IPS-15b (cell line): ENCODE data around the gene FOXD4L3.
"Not testable (repeated sequence)": the region's sequence is repeated elsewhere in the genome, so short reads cannot be mapped to it uniquely, and the experiment has no call there.

ENCODE experiments used
- H3K27me3 ChIP-seq: one replicate; pipeline ENCODE4 v1.6.1; 2013; ENCODE audit warnings: low read length; ENCODE audit not compliant: control insufficient read depth, insufficient read depth
- H3K36me3 ChIP-seq: one replicate; pipeline ENCODE4 v1.6.1; 2013; ENCODE audit warnings: low read length; ENCODE audit not compliant: control insufficient read depth, insufficient read depth
- H3K4me1 ChIP-seq: one replicate; pipeline ENCODE4 v1.6.1; 2013; ENCODE audit warnings: mild to moderate bottlenecking, low read length; ENCODE audit not compliant: control insufficient read depth, insufficient read depth
- H3K4me3 ChIP-seq: one replicate; pipeline ENCODE4 v1.5.1; 2013; ENCODE audit warnings: low read depth, low read length
- H3K9ac ChIP-seq: one replicate; pipeline ENCODE4 v1.6.1; 2013; ENCODE audit warnings: low read depth, mild to moderate bottlenecking, low read length
- H3K9me3 ChIP-seq: one replicate; pipeline ENCODE4 v1.6.1; 2013; ENCODE audit warnings: mild to moderate bottlenecking, low read length; ENCODE audit not compliant: control insufficient read depth, insufficient read depth

Gene FOXD4L3

GRCh38 chr9:68302567-68302966 is at the start of gene FOXD4L3:
TSS of gene FOXD4L3 (plus strand) at chr9:68302867. CDS start at chr9:68302952, 85 bp downstream.
- not testable (repeated sequence) for H3K36me3 ChIP-seq, H3K4me1 ChIP-seq, H3K4me3 ChIP-seq, H3K27me3 ChIP-seq, H3K9me3 ChIP-seq, H3K9ac ChIP-seq

GRCh38 chr9:68281041-68281440 is 21.6 kb upstream of the FOXD4L3 start:
- H3K36me3 ChIP-seq, H3K4me3 ChIP-seq, H3K4me1 ChIP-seq, H3K9ac ChIP-seq, H3K27me3 ChIP-seq, H3K9me3 ChIP-seq: not testable (repeated sequence)

GRCh38 chr9:68303771-68304170 is 1.1 kb downstream of the FOXD4L3 start:
- H3K9me3 ChIP-seq, H3K36me3 ChIP-seq, H3K27me3 ChIP-seq, H3K4me3 ChIP-seq, H3K4me1 ChIP-seq, H3K9ac ChIP-seq: not testable (repeated sequence)

GRCh38 chr9:68304212-68304611 is 1.5 kb downstream of the FOXD4L3 start:
- not testable (repeated sequence) for H3K9ac ChIP-seq, H3K4me1 ChIP-seq, H3K27me3 ChIP-seq, H3K36me3 ChIP-seq, H3K4me3 ChIP-seq, H3K9me3 ChIP-seq

- not testable (repeated sequence) for H3K27me3 ChIP-seq, H3K36me3 ChIP-seq, H3K4me3 ChIP-seq, H3K9me3 ChIP-seq, H3K9ac ChIP-seq, H3K4me1 ChIP-seq
Measured at GRCh38 chr9:68304777-68305176, 2.1 kb downstream of the FOXD4L3 start.

GRCh38 chr9:68305680-68306285 is 3.1 kb downstream of the FOXD4L3 start:
- H3K9me3 ChIP-seq, H3K4me3 ChIP-seq, H3K27me3 ChIP-seq, H3K36me3 ChIP-seq, H3K9ac ChIP-seq, H3K4me1 ChIP-seq: not testable (repeated sequence)

- not testable (repeated sequence) for H3K9ac ChIP-seq, H3K4me3 ChIP-seq, H3K36me3 ChIP-seq, H3K9me3 ChIP-seq, H3K4me1 ChIP-seq
- H3K27me3 ChIP-seq, result peaks cover 10% of the 10 kb centered on the region
Measured at GRCh38 chr9:68306391-68306964, 3.8 kb downstream of the FOXD4L3 start.

GRCh38 chr9:68307127-68307526 is 4.5 kb downstream of the FOXD4L3 start:
- not testable (repeated sequence) for H3K4me1 ChIP-seq, H3K4me3 ChIP-seq, H3K36me3 ChIP-seq, H3K9ac ChIP-seq, H3K9me3 ChIP-seq
- peaks cover 11% of the 10 kb centered on the region for H3K27me3 ChIP-seq

- H3K36me3 ChIP-seq, H3K9me3 ChIP-seq, H3K9ac ChIP-seq, H3K4me3 ChIP-seq, H3K4me1 ChIP-seq: not testable (repeated sequence)
- H3K27me3 ChIP-seq, result peaks cover 11% of the 10 kb centered on the region
Measured at GRCh38 chr9:68307654-68308053, 5.0 kb downstream of the FOXD4L3 start.

GRCh38 chr9:68311208-68311607 is 8.5 kb downstream of the FOXD4L3 start:
- not testable (repeated sequence) for H3K4me1 ChIP-seq, H3K9ac ChIP-seq, H3K4me3 ChIP-seq, H3K9me3 ChIP-seq, H3K27me3 ChIP-seq, H3K36me3 ChIP-seq

GRCh38 chr9:68318209-68318608 is 15.5 kb downstream of the FOXD4L3 start:
- H3K4me1 ChIP-seq, H3K9me3 ChIP-seq, H3K4me3 ChIP-seq, H3K36me3 ChIP-seq, H3K27me3 ChIP-seq, H3K9ac ChIP-seq: not testable (repeated sequence)

- H3K9me3 ChIP-seq, H3K4me1 ChIP-seq, H3K27me3 ChIP-seq, H3K9ac ChIP-seq, H3K36me3 ChIP-seq, H3K4me3 ChIP-seq: not testable (repeated sequence)
Measured at GRCh38 chr9:68323749-68324148, 21.1 kb downstream of the FOXD4L3 start.
